Fibroblast of lung (primary cell): ENCODE data around the gene PDZD2. TPM values are rescaled to one million over a fixed set of nuclear protein-coding genes. Genes with fewer than 3 reads are reported as not detected.

Experiments
- DNase-seq, 2 donors: peaks; one replicate each; pipeline versions ENCODE4 v3.0.0 to v3.0.0-alpha.2; 2010; ENCODE audit warnings: low read depth in 2 of 2
- H2AFZ ChIP-seq: 2 replicates; pipeline ENCODE4 v1.5.1; 2012; ENCODE audit warnings: low read length, control low read depth, inconsistent platforms
- H3K27ac ChIP-seq: 2 replicates; pipeline ENCODE4 v1.5.1; 2011; ENCODE audit warnings: low read length, control low read depth; ENCODE audit not compliant: insufficient read depth
- H3K27me3 ChIP-seq: 2 replicates; pipeline ENCODE4 v1.5.1; 2011; ENCODE audit warnings: mild to moderate bottlenecking, low read length; ENCODE audit not compliant: control insufficient read depth, insufficient read depth
- H3K36me3 ChIP-seq: 2 replicates; pipeline ENCODE4 v1.5.1; 2011; ENCODE audit warnings: low read length; ENCODE audit not compliant: control insufficient read depth, insufficient read depth
- H3K4me1 ChIP-seq: 2 replicates; pipeline ENCODE4 v1.5.1; 2011; ENCODE audit warnings: low read length; ENCODE audit not compliant: control insufficient read depth, insufficient read depth; ENCODE audit errors: extremely low read depth
- H3K4me2 ChIP-seq: 2 replicates; pipeline ENCODE4 v1.5.1; 2011; ENCODE audit warnings: low read length, control low read depth; ENCODE audit not compliant: insufficient read depth; ENCODE audit errors: extremely low read depth
- H3K4me3 ChIP-seq, 4 experiments: fragments of 200-600 bp in 1 of 4; sonication (generic) in 1 of 4; replicated peaks in 1 of 4; 2 replicates each; pipeline ENCODE4 v1.5.1; 2011 to 2016; ENCODE audit warnings: low read length in 4 of 4, low read depth in 3 of 4, mild to moderate bottlenecking in 3 of 4, control low read depth in 2 of 4, inconsistent platforms in 1 of 4, mixed read lengths in 1 of 4; ENCODE audit not compliant: insufficient read depth in 1 of 4; ENCODE audit errors: control extremely low read depth in 1 of 4
- H3K79me2 ChIP-seq: 2 replicates; pipeline ENCODE4 v1.5.1; 2012; ENCODE audit warnings: mild to moderate bottlenecking, low read length, inconsistent platforms; ENCODE audit not compliant: control insufficient read depth, insufficient read depth
- H3K9ac ChIP-seq: 2 replicates; pipeline ENCODE4 v1.5.1; 2011; ENCODE audit warnings: mild to moderate bottlenecking, low read length, control low read depth; ENCODE audit not compliant: insufficient read depth
- H3K9me3 ChIP-seq: 2 replicates; pipeline ENCODE4 v1.5.1; 2012; ENCODE audit warnings: low read depth, low read length; ENCODE audit not compliant: control insufficient read depth, insufficient read depth
- H4K20me1 ChIP-seq: 2 replicates; pipeline ENCODE4 v1.5.1; 2011; ENCODE audit warnings: low read length; ENCODE audit not compliant: control insufficient read depth, insufficient read depth; ENCODE audit errors: extremely low read depth
- EZH2 ChIP-seq: IDR thresholded peaks from 2 replicates; pipeline ENCODE4 v1.5.1; 2012; ENCODE audit warnings: low read length, control low read depth, mild to moderate bottlenecking; ENCODE audit errors: missing control alignments
- polyA plus RNA-seq, 2 donors: library from polyadenylated mRNA; depleted of rRNA in 1 of 2; stranded (reverse) in 1 of 2; unstranded in 1 of 2; fragments of >200 nt; gene quantifications; 2 replicates each; pipeline ENCODE4 v1.2.1, GENCODE V29; 2011 to 2012; ENCODE audit warnings: missing spikeins in 1 of 2
- total RNA-seq: library from RNA; depleted of rRNA; stranded (reverse); fragments of >200 nt; gene quantifications from 2 replicates; pipeline ENCODE4 v1.2.1, GENCODE V29; 2014
- TF ChIP-seq, protein P1 (sequence below), 2 donors: IDR thresholded peaks in 1 of 2; conservative IDR thresholded peaks in 1 of 2; 1 replicate in 1 of 2; 2 replicates in 1 of 2; pipeline ENCODE4 v1.5.1; 2011 to 2012; ENCODE audit warnings: low read length in 2 of 2, control low read depth in 1 of 2, inconsistent platforms in 1 of 2, low read depth in 1 of 2, mild to moderate bottlenecking in 1 of 2

Gene PDZD2
- total and polyA plus RNA-seq, 2 donors (not counting 1 experiment from before 2014, with no cell fraction given), result 0.33 to 0.40 TPM

DNA sequence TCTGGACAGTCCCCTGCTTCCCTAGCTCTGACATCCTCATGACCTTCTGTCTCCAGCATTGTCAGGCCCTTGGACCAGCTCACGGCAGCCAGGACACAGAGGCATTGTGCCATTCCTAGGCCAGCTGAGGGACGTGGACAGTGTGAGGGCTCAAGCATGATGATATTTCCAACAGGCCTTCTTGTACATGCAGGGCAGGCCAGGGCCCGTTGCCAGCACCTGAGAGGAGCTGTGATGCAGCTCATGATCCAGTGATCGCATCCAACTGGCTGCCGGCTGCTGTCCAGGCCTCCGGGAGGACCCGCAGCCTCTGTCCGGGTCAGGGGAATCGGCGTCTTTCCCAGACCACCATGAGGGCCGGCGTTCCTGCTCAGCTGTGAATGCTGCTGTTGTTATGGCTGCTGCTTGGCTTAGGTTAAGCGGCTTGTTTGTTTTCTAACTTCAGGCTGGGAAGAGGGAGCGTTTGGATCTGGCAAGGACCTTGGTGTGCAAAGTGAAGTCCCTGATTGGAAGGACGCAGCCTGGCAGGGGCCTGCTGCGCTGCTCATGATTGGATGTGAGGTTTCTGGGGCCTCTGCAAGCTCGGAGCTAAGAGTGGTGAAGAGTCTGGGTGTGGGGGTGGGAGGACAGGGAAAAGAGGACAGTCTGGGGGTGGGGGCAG is 53.8 kb downstream of the PDZD2 start:
- Histone ChIP-seq H3K79me2 (no peaks in the 10 kb centered on the region), H3K9me3 (no peaks in the 10 kb centered on the region), H2AFZ (no peak overlapping the region), H3K27me3 (no peaks in the 10 kb centered on the region), H3K4me2 (no peak overlapping the region), H3K27ac (no peak overlapping the region), H4K20me1 (no peaks in the 10 kb centered on the region), H3K4me1 (no peaks in the 10 kb centered on the region), H3K4me3 (no peak overlapping the region), H3K36me3 (no peaks in the 10 kb centered on the region), H3K9ac (no peak overlapping the region)
- no peak for DNase-seq
- TF ChIP-seq, protein P1, sequence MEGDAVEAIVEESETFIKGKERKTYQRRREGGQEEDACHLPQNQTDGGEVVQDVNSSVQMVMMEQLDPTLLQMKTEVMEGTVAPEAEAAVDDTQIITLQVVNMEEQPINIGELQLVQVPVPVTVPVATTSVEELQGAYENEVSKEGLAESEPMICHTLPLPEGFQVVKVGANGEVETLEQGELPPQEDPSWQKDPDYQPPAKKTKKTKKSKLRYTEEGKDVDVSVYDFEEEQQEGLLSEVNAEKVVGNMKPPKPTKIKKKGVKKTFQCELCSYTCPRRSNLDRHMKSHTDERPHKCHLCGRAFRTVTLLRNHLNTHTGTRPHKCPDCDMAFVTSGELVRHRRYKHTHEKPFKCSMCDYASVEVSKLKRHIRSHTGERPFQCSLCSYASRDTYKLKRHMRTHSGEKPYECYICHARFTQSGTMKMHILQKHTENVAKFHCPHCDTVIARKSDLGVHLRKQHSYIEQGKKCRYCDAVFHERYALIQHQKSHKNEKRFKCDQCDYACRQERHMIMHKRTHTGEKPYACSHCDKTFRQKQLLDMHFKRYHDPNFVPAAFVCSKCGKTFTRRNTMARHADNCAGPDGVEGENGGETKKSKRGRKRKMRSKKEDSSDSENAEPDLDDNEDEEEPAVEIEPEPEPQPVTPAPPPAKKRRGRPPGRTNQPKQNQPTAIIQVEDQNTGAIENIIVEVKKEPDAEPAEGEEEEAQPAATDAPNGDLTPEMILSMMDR (conservative IDR thresholded peaks at IDR 0.05 in 1 of 2, IDR thresholded peaks at IDR 0.05 in 1 of 2; ENCODE audit: low read depth in 1 of 2, low read length in 2 of 2), result no peak
- TF ChIP-seq EZH2, result no peak

DNA sequence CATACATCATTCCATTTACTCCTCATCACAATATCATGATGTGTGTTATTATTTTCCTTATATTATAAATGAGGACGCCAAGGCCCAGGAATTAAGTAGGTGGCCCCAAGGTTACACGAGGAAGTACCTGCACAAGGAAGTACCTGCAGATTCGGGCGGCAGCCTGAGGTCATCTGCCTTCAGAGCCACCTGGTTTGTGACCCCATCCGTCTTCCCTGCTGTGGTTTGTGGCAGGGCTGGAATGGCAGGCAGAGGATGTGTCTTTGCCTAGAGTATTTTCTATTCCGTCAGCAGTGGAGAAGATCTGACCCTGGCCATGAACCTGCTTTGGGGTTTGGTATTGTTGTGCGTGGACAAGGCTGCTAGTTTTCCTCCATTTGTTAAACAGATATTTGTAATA is 59.7 kb downstream of the PDZD2 start:
- no peak overlapping the region for H3K9ac ChIP-seq
- no peaks in the 10 kb centered on the region for H3K4me1 ChIP-seq
- H2AFZ ChIP-seq, result no peak overlapping the region
- H3K79me2 ChIP-seq, result no peaks in the 10 kb centered on the region
- no peaks in the 10 kb centered on the region for H3K27me3 ChIP-seq
- no peaks in the 10 kb centered on the region for H3K36me3 ChIP-seq
- H4K20me1 ChIP-seq, result no peaks in the 10 kb centered on the region
- no peak for DNase-seq
- no peak overlapping the region for H3K27ac ChIP-seq
- TF ChIP-seq EZH2, result no peak
- TF ChIP-seq, protein P1 (conservative IDR thresholded peaks at IDR 0.05 in 1 of 2, IDR thresholded peaks at IDR 0.05 in 1 of 2; ENCODE audit: low read depth in 1 of 2, low read length in 2 of 2), result no peak
- no peak overlapping the region for H3K4me3 ChIP-seq
- H3K4me2 ChIP-seq, result no peak overlapping the region
- no peaks in the 10 kb centered on the region for H3K9me3 ChIP-seq

DNA sequence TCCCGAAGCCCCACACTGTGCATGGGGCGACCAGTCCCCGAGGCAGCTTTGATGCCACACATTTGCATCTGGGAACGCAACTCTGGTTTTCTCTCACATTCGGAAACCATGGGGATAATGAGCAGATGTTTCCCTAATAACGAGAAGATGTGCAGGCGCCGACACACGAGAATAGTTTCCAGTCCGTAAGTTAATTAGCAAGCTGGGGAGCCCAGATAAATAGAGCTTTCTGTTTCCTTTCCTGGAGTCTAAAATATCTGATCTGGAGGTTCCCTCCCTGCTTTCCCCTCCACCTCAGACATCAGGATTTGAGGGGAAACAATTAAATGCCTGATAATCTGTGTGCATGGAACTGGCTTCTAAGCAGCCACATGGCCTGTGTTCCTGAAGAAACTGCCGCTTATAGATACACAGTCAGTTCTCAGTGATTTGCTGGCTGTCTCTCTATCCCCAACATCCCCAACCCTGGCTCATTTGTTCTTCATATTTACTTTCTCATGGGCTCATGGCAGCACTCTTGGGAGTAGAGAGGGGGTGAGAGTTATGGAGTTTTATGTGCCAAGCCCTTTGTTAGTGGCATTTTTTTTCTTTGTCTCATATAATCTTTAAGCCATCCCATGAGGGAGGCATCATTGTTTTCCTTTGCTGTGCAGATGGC is 62.8 kb downstream of the PDZD2 start:
- no peaks in the 10 kb centered on the region for H3K9me3 ChIP-seq
- TF ChIP-seq, protein P1 (conservative IDR thresholded peaks at IDR 0.05 in 1 of 2, IDR thresholded peaks at IDR 0.05 in 1 of 2; ENCODE audit: low read depth in 1 of 2, low read length in 2 of 2), result no peak
- TF ChIP-seq EZH2, result no peak
- no peak overlapping the region for H2AFZ ChIP-seq
- H3K4me1 ChIP-seq, result no peaks in the 10 kb centered on the region
- H3K27ac ChIP-seq, result no peak overlapping the region
- no peaks in the 10 kb centered on the region for H3K27me3 ChIP-seq
- H3K9ac ChIP-seq, result no peak overlapping the region
- no peak overlapping the region for H3K4me2 ChIP-seq
- H3K79me2 ChIP-seq, result no peaks in the 10 kb centered on the region
- no peaks in the 10 kb centered on the region for H3K36me3 ChIP-seq
- no peak overlapping the region for H3K4me3 ChIP-seq
- no peak for DNase-seq
- no peaks in the 10 kb centered on the region for H4K20me1 ChIP-seq
